ENCODE measurements around the gene HHAT. TPM values are rescaled to one million over a fixed set of nuclear protein-coding genes. Genes with fewer than 3 reads are reported as not detected.

Gene HHAT
- total RNA-seq, 1 donor from 2014 or later, result 5.3 TPM

DNA sequence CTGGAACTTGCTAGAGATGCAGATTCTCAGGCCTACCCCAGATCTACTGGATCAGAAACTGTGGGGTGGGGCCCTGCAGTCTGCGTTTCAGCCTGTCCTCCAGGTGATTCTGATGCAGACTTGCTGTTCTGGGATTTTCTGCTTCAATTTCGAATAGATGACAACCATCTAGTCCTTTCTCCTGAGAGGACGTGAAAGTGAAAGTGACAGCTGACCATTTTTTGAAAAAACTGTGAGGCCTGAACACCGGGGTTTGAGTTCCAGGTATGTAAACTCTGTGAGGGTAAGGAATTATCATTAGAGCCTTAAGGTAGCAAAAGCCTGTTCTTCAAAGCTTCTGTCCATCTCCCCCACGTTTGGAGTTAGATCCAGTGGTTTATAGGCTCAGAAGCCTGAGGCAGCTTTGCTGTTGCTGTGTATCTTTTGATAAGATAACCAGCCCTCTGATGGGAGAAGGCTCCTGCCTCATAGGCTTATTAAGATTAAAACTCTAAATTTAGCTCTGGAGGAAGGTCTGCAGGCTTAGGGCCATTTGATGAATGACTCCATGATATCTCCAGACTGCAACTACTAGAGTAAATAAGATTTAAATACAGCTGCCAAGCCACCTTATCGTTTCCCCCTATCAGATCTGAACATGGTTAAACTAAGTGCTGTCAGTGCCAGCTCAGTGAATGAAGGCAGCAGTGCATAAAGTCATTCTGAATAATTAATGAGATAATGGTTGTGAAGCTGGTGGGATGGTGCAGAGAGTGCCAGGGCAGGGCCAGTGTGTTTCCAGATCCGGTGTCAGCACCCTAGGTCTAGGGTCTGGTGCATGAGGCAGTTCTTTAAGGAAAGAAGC lies 335.2 kb downstream of the HHAT start:
- intact Hi-C loops (cut with DNase I), result no loop called here
- Histone ChIP-seq H3K36me3 (no peaks in the 10 kb centered on the region), H3K27ac (no peak overlapping the region), H3K27me3 (ENCODE audit: low read depth) (no peaks in the 10 kb centered on the region), H3K4me1 (no peaks in the 10 kb centered on the region), H3K4me3 (no peak overlapping the region), H3K9me3 (no peaks in the 10 kb centered on the region)
- TF ChIP-seq, protein P1, sequence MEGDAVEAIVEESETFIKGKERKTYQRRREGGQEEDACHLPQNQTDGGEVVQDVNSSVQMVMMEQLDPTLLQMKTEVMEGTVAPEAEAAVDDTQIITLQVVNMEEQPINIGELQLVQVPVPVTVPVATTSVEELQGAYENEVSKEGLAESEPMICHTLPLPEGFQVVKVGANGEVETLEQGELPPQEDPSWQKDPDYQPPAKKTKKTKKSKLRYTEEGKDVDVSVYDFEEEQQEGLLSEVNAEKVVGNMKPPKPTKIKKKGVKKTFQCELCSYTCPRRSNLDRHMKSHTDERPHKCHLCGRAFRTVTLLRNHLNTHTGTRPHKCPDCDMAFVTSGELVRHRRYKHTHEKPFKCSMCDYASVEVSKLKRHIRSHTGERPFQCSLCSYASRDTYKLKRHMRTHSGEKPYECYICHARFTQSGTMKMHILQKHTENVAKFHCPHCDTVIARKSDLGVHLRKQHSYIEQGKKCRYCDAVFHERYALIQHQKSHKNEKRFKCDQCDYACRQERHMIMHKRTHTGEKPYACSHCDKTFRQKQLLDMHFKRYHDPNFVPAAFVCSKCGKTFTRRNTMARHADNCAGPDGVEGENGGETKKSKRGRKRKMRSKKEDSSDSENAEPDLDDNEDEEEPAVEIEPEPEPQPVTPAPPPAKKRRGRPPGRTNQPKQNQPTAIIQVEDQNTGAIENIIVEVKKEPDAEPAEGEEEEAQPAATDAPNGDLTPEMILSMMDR (IDR thresholded peaks at IDR 0.05), result no peak
- DNase-seq, result no peak
- no peak for ATAC-seq

DNA sequence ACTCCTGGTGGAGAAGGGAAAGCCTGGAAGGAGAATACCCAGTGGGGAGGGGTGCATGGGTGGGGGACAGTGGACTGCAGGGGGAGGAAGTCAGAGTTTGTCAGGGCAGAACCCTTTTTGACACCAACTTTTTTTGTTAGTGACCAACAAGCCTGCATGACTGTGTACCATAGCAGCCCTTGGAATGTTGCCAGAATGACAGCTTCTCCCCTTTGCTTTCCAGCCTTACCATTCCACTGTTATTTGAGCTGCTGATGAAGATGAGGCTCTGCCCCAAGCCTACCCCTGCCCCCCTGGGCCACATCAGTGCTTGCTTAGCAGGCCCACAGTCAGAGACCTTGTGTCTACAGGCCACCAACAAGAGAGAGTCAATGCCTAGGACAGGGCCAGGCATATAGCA lies 341.2 kb downstream of the HHAT start:
- DNase-seq, result no peak
- TF ChIP-seq, protein P1 (IDR thresholded peaks at IDR 0.05), result no peak
- Histone ChIP-seq H3K36me3 (no peaks in the 10 kb centered on the region), H3K4me1 (no peaks in the 10 kb centered on the region), H3K9me3 (no peaks in the 10 kb centered on the region), H3K27me3 (ENCODE audit: low read depth) (no peaks in the 10 kb centered on the region), H3K4me3 (no peak overlapping the region), H3K27ac (no peak overlapping the region)
- intact Hi-C loops (cut with DNase I), result no loop called here
- ATAC-seq, result no peak

DNA sequence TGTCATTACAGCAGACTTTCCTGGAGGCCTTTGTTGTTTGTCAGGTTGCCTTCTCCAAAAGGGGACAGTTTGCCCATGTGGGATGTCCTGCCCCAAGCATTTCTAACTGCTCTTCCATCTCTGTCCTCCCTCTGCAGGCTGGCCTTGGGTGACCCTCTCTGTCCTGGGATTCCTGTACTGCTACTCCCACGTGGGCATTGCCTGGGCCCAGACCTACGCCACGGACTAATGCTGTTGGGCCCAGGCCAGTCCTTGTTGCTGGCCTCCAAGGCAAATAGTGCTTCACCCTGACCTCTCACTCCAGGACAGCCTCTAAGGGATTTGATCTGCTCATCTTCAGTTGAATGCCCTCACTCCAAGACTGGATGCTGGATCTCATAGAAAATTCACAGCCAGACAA lies 345.4 kb downstream of the HHAT start:
- Histone ChIP-seq H3K9me3 (no peaks in the 10 kb centered on the region), H3K27me3 (ENCODE audit: low read depth) (no peaks in the 10 kb centered on the region), H3K36me3 (no peaks in the 10 kb centered on the region), H3K4me3 (no peak overlapping the region), H3K27ac (no peak overlapping the region), H3K4me1 (no peaks in the 10 kb centered on the region)
- no peak for DNase-seq
- intact Hi-C loops (cut with DNase I), result no loop called here
- TF ChIP-seq, protein P1 (IDR thresholded peaks at IDR 0.05), result no peak
- no peak for ATAC-seq

DNA sequence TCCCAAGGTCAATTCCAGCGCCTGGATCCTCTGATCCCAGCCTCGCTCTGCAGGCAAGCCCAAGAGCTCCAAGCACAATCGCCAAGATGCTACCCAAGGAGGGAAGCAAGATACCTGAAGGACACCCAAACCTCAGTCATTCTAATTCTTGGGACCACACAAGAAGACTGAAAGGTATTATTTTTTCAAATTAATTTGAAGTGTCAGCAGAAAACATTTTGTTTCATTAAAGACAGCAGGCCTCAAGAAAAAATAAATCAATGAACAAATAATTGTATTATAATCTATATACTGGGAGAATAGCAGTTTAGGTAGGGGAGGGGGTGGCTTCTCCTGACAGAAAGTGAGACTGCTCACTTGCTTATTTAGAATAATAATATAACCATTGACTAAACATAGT lies 347.8 kb downstream of the HHAT start:
- H3K4me3 ChIP-seq, result no peak overlapping the region
- no peak overlapping the region for H3K27ac ChIP-seq
- no peaks in the 10 kb centered on the region for H3K27me3 ChIP-seq (ENCODE audit: low read depth)
- no peaks in the 10 kb centered on the region for H3K36me3 ChIP-seq
- no peaks in the 10 kb centered on the region for H3K4me1 ChIP-seq
- TF ChIP-seq, protein P1 (IDR thresholded peaks at IDR 0.05), result no peak
- DNase-seq, result no peak
- intact Hi-C loops (cut with DNase I), result no loop called here
- ATAC-seq, result no peak
- H3K9me3 ChIP-seq, result no peaks in the 10 kb centered on the region

DNA sequence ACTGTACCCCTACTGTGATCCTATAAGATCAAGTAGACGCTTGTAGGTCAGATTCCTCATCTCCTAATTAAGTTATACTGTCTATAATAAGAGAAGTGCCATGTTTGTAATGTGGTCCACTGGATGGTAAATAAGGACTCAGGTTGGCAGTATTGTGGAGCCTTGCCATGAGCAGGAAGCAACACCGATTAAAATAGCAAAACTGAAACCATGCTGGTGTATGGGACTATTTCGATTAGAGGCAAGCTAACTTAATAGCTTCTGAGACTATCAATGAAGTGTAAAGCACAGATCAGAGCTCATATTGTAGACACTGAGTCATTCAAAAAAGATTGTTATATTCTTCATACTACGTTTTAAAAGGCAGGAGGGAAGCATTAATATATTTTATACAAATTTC lies 348.8 kb downstream of the HHAT start:
- intact Hi-C loops (cut with DNase I), result no loop called here
- TF ChIP-seq, protein P1 (IDR thresholded peaks at IDR 0.05), result no peak

More for the DNA sequence above, 348.8 kb downstream of the HHAT start:
- Histone ChIP-seq H3K4me1 (no peaks in the 10 kb centered on the region), H3K36me3 (no peaks in the 10 kb centered on the region), H3K27me3 (ENCODE audit: low read depth) (no peaks in the 10 kb centered on the region), H3K9me3 (no peaks in the 10 kb centered on the region), H3K27ac (no peak overlapping the region), H3K4me3 (no peak overlapping the region)
- no peak for DNase-seq
- ATAC-seq, result no peak

Data from lower lobe of right lung (tissue), 2 donors.